GM12873 (cell line): ENCODE measurements around the gene SPSB4.

Experiments
- CTCF ChIP-seq: IDR thresholded peaks from 2 replicates; pipeline ENCODE4 v1.5.1; 2012; ENCODE audit warnings: low read depth, mild to moderate bottlenecking, moderate library complexity, low read length, control low read depth; ENCODE audit not compliant: insufficient read depth; ENCODE audit errors: missing control alignments

The SPSB4 gene

GRCh38 chr3:141115789-141116541 is 64.8 kb downstream of the SPSB4 start:
- TF ChIP-seq CTCF, result no peak

- TF ChIP-seq CTCF, result no peak
These were observed 65.6 kb downstream of the SPSB4 start for GRCh38 chr3:141116721-141117120.

- no peak for TF ChIP-seq CTCF
These were observed 71.4 kb downstream of the SPSB4 start for GRCh38 chr3:141122455-141123030.

DNA sequence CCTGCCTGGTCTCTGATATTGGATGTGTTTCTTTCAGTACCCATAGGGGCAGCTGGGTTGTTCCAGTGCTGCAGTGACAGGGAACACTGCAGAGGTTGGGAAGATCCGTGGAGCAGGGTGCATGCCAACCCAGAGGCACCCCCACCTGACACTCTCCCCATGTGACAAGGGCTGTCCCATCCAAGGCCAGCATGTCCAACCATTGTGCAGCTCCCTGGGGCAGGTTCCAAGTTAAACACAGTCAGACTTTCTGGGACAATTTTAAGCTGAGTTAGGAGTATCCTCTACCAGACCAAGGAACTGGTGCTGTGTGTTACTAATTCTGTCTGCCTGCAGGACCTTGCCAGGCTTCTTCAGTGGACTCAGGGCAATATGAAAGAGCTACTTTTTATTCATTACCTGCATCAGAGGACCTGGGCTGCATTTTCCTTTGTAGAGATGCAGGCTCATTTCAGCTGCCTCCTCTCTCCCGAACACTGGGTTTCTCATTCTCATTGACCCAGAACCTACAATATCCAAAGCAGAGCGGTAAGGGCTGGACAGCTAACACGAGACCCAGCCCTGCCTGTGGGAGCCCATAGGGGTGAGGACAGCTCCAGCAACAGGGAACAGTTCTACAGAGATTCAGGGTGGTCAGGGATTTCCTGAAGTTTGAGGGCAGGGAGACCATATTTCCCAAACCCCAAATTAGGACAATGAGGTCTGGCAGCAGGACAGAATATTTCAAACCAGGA is 72.7 kb downstream of the SPSB4 start:
- TF ChIP-seq CTCF, result no peak

DNA sequence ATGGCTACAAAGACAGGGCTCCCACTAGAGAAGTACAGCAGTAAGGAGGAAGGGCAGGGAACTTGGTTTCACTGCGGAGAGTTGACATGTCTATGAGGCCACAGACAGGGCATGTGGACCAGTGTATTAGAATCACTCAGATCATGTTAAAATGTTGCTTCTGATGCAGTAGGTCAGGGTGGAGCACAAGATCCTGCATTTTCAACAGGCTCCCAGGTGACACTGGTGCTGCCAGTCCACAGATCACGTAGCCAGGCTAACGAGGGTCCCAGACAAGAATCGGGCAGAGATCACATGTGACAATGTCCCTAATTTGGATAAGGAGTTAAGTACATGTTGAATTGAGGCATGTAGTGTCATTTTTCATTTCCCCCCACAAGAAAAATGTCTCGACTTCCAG is 73.6 kb downstream of the SPSB4 start:
- TF ChIP-seq CTCF, result no peak

GRCh38 chr3:141125351-141125750 is 74.2 kb downstream of the SPSB4 start:
- TF ChIP-seq CTCF, result no peak

DNA sequence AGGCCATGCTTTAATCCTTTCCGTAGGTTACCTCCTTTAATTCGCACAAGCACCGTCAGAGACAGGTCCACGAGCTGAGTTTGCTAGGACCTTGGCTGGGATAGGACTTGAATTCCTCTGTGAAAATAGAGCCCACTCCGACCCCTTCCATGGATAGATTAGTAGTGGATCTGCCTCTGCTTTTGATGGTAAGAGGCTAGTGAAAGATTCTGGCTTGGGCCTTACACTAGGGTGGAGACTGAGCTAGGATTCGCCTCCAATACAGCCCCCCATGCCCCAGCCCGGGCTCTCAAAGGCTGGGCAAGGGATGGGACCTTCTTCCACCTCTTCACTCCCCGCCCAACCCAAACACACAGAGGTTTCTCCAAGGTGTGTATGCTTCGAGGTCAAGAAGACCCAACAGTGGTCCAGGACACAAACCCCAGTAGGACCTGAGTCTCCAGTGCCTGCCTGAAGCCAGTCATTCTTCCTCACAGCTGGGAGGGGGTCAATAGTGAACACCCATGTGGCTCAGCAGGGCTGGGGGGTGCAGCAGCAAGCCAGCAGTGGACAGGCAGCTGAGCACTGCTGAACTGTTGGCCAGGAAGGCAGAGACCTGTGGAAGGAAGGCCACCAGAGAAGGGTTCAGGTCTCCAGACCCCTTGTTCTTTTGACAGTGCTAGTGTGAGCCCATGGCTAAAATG is 75.7 kb downstream of the SPSB4 start:
- no peak for TF ChIP-seq CTCF
